Esophagus mucosa (tissue), 1 donor: ENCODE measurements around the gene ADCY5. TPM values are rescaled to one million over a fixed set of nuclear protein-coding genes. Genes with fewer than 3 reads are reported as not detected.

Experiments
- ATAC-seq: fragments of 200-7000 bp; cut with Tn5 transposase; one replicate; pipeline ENCODE4 v1.9.1; 2020
- total RNA-seq: library from RNA; stranded (reverse); gene quantifications from one replicate; pipeline ENCODE4 v1.2.4, GENCODE V29; 2023
- donor health status: DM: yes; HTN: yes; CAD: no.

The ADCY5 gene
- total RNA-seq, 1 donor from 2014 or later: 2.7 TPM

- ATAC-seq: no peak
Measured at GRCh38 chr3:123458255-123458654, 9.4 kb upstream of the ADCY5 start.

DNA sequence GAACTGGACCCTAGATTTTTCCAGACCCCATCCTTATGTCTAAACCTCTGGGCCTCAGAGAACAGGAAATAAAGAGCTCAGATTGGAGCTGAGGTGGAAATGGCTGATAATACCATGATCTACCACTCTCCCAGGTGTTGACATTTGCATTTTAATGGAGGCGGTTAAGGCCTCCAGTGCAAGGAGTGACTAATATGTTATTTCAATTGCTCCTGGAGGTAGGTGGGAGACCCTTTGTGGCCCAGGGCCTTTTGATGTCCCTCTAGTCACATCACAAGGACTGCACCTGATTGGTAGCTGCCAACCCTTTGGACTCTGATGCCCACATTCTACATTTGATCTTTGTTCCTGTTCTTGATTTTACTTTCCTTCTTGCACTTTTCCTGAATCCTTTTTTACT lies 9.0 kb upstream of the ADCY5 start:
- ATAC-seq: no peak

DNA sequence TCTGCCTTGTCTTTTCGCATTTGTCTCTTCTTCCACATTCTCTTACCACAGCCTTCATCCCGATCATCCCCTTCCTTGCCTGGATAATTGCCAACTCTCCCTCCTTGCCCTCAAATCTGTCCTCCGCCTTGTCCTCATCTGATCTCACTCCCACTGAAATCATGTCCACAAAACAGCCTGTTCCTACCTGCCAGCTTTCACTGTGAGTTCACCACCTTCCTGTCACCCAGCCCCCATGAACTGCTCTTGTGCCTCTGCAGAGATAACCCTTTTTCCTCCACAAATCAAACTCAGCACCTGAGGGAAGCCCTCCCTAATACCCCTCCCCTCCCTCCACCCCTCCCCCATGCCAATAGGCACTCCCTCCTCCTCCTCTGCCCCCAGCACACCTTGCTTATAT lies 4.8 kb upstream of the ADCY5 start:
- ATAC-seq: no peak

GRCh38 chr3:123451186-123451585 lies 2.3 kb upstream of the ADCY5 start:
- ATAC-seq: no peak

- ATAC-seq: no peak
Measured at GRCh38 chr3:123449997-123450604, 1.2 kb upstream of the ADCY5 start.

GRCh38 chr3:123449102-123449996 lies 459 bp upstream of the ADCY5 start:
- peak; percentile 25 for ATAC-seq

GRCh38 chr3:123447749-123448517 lies 957 bp downstream of the ADCY5 start:
- peak; percentile 33 for ATAC-seq

- ATAC-seq: no peak
Measured at GRCh38 chr3:123447416-123447748, 1.5 kb downstream of the ADCY5 start.

DNA sequence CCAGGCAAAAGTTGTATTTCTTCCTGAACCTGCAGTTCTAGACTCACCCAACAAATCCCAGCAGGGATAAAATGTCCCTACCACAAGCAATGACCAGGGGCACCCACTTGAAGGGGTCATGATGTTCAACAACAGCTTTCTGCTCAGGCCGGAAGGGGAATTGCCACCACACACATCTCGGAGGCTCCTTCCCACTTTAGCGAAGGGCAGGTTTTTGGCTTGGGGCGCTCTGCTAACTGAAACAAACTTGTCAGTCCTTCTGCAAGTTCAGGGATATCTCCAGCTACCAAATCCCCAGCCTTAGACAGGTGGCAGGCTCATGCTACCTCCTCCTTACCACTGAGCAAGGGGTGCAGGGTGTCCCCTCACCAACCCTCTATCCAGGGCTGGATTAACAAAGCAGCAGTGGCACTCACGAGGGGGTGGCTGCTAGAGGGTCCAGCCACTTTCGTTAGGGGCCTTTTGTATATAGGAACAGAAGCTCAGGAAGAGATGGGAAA lies 2.2 kb downstream of the ADCY5 start:
- no peak for ATAC-seq

GRCh38 chr3:123446210-123446609 lies 2.7 kb downstream of the ADCY5 start:
- no peak for ATAC-seq

DNA sequence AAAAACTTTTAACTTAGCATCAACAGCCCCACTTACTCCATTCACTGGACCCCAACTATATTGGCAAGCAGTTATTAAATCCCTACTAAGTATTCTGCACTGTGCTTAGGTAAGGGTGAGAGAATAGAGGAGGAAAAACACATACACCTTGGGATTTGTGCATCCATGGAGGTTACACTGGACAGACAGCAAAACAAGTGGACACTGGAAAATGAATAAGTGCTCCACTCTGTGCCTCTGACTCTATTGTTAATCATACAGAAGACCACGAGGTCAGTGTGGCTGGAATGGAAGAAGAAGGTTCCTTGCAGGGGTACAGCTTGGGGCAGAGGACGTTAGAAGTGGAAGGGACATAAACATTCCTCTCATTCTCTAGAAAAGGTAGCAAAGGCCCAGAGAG lies 3.2 kb downstream of the ADCY5 start:
- no peak for ATAC-seq

DNA sequence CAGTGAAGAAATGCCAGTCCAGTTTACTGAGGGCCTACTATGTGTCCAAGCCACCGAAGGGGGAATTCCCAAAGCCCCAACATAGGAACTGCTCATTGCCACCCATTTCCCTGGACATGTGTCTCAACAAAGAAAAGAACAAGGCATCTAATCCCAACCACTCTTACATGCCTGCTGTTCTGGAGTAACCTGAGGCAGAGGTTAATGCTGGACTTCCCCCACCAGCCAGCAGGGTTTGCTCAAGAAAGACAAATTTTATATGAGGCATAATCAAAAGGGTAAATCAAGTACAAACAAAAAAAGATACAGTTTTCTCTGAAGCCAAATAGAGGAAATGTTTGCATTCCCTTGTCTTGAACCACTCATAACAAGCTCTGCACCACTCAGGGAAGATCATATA lies 4.1 kb downstream of the ADCY5 start:
- ATAC-seq: no peak

DNA sequence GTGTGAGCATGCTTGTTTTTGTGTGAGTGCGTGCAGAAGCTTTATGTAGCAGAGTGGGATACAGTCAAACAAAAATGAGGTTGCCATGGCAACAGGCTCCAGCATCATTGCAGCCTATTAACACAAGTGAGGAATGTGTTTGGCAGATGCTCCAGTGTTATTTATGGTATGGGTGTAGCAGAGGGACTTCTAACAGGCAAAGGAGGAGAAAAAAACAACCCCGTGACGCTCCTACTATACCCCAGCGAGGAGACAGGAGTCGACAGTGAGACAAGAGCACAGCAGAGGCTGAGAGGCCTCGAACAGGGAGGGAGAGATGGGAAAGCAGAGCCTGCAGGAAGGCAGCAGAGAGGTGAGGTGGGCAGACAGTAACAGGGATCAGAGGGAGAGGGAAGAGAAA lies 4.9 kb downstream of the ADCY5 start:
- ATAC-seq: no peak

DNA sequence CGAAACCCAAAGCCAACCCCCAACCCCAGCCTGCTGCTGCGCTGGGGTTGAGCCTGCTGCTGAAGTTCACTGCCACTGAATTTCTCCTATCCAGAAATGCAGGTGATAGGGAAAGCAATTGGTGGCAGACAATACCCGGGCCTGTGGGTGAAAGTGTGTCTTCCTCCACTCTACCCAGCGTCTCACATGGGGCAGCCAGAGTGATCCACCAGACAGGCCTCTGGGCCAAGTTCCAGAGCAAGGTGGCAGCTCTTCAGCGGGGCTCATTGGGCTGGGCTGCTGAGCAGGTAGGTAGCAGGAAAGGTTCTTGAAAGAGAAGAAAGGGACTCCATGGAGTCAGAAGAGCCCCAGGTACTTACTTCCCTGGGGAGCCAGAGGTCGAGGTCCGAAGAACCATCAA lies 6.0 kb downstream of the ADCY5 start:
- no peak for ATAC-seq

- no peak for ATAC-seq
Measured at GRCh38 chr3:123442125-123442524, 6.8 kb downstream of the ADCY5 start.

DNA sequence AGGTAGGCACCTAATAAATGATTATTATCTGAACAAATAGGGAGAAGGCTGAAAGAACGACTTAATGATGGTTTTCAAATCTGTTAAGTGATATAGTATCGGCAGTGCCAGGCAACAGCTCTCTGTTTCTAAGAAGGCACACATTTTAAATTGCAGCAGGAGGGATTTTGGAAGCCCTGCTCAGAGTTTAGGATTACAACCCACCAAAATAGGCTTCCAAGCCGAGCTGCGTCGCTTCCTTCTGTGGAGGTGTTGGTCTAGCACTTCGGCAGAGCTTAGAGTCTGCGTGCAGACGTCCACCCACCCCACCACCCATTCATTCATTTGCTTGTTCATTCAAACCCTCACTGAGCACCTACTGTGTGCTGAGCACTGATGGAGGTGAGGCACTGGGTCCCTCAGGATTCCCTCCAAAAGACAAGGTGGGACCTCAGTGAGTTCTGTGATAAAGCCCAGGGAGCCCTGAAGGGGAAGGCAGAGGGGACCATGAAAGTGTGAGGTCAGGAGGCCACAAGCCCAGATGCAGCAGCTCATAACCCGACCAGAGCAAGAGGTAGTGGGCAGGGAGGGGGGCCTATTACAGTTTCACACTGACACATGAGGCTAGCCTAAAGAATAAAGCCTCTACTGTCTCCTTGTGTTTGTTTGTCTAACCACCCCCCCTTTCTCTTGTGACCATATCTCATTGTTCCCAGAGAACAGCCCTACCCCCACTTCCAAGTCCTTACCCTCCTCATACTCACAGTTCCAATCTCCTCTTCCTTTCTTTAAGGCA lies 8.9 kb downstream of the ADCY5 start:
- no peak for ATAC-seq

DNA sequence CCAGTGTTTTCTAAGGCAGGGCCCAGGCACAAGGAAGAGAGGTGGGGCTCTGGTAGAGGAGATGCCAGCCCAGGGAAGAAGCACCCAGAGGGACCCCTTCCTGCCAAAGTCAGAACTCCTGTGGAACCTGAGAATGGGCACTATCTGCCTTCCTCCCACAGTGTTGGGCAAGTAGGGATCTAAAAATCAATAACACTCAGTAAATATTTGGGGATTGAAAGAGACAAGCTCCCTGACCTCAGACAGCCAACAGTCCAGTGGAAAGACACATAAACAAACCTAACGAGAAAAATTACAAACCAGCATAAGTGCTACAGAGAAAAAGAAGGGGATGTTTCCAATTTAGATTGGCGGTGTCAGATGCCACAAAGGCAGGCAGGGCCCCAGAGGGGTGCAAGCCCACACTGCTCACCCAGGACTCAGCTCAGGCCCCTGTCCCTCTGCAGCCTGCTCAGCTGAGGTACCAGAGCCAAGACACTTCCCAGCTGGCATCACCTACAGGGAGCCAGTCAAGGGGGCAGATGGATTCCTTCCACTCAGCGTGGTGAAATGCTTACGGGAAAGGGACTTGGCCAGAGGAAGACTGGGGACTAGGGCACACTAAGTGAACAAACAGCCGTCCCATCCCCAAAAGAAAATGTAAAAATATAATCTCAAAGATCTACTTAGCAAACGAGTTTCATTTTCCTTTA lies 15.9 kb downstream of the ADCY5 start:
- no peak for ATAC-seq

DNA sequence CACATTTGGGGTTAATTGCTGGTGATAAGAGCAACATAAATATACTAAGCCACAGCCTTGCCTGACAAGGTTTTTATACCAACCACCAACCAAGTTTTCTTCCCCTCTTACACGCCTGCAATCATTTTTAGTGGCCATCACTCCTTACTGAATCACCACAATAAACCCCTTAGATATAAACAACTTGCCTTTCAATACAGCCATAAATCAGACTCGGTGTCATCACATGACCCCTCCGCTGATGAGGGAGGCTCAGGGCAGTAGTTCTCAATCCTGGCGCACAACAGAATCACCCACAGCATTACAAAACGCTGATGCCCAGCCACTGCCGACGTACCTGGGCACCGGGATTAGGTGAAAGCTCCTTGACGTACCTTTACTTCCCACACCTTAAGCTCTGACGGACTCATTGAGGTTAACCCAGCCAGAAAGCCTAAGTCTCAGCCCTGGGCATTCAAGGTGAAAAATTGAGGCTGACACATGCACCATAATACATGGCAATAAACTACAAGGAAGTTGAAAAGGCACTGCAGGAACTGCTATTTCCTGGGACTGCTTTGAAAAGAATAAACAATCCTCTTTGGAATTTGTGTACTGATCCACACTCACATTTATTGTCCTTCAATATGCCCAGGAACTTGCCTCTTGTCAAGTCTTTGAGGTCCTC lies 17.1 kb downstream of the ADCY5 start:
- no peak for ATAC-seq

DNA sequence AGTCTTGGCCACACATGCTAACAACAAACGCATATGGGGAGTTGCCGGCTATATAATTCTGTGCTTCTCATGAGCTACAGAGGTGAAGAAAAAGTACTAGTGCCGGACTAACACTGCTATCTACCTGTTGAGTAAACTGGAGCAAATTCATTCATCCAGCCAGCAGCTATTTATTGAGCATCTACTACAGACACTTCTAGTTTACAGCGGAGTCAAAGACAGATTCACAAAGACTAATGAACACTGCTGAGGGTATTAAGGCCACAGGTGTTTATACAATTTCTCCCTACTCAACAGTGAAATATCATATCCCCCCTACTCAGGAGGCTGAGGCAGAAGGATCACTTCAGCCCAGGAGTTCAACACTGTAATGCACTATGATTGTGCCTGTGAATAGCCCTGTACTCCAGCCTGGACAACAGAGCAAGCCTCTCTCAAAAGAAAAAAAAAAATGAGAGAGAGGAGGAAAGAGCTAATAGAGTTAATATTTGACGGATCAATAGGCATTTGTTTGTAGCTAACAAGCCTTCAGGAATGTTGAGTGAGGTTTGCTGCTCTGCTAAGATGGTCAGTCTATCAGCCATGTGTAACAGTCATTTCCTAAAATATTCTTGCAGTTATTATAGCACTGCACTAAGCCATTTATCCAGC lies 17.8 kb downstream of the ADCY5 start:
- ATAC-seq: no peak

GRCh38 chr3:123430266-123430665 lies 18.6 kb downstream of the ADCY5 start:
- ATAC-seq: no peak
